HG02678 (cell line): Measurements from ENCODE around the gene CFAP54.
A peak's percentile ranks its signal among the peaks of the same experiment; 100 is the strongest.
"Not testable (repeated sequence)": the region's sequence is repeated elsewhere in the genome, so short reads cannot be mapped to it uniquely, and the experiment has no call there.

Source experiments
- ATAC-seq: cut with Tn5 transposase; IDR thresholded peaks from one replicate; pipeline ENCODE4 v1.9.1; 2021; ENCODE audit warnings: mild to moderate bottlenecking, moderate library complexity; ENCODE audit not compliant: unreplicated experiment

Gene CFAP54

GRCh38 chr12:96489392-96490056 is at the start of gene CFAP54:
Gene CFAP54 (plus strand): TSS chr12:96489577. CDS start chr12:96489610, 33 bp downstream.
- ATAC-seq, result peak; percentile 96

GRCh38 chr12:96441816-96442215 is 47.6 kb upstream of the CFAP54 start:
- ATAC-seq, result no peak

- no peak for ATAC-seq
Measured at GRCh38 chr12:96442906-96443305, 46.5 kb upstream of the CFAP54 start.

GRCh38 chr12:96444399-96444798 is 45.0 kb upstream of the CFAP54 start:
- no peak for ATAC-seq

- peak; percentile 87 for ATAC-seq
Measured at GRCh38 chr12:96445691-96446583, 43.4 kb upstream of the CFAP54 start.

GRCh38 chr12:96447256-96447655 is 42.1 kb upstream of the CFAP54 start:
- no peak for ATAC-seq

GRCh38 chr12:96448300-96448699 is 41.1 kb upstream of the CFAP54 start:
- no peak for ATAC-seq

- ATAC-seq, result no peak
Measured at GRCh38 chr12:96452261-96452922, 37.0 kb upstream of the CFAP54 start.

GRCh38 chr12:96454396-96454795 is 35.0 kb upstream of the CFAP54 start:
- no peak for ATAC-seq

- ATAC-seq, result peak; percentile 86
Measured at GRCh38 chr12:96456265-96456974, 33.0 kb upstream of the CFAP54 start.

GRCh38 chr12:96457191-96457930 is 32.0 kb upstream of the CFAP54 start:
- no peak for ATAC-seq

GRCh38 chr12:96459281-96459680 is 30.1 kb upstream of the CFAP54 start:
- not testable (repeated sequence) for ATAC-seq

- no peak for ATAC-seq
Measured at GRCh38 chr12:96462571-96463280, 26.7 kb upstream of the CFAP54 start.

- ATAC-seq, result no peak
Measured at GRCh38 chr12:96465896-96466295, 23.5 kb upstream of the CFAP54 start.

GRCh38 chr12:96466939-96467751 is 22.2 kb upstream of the CFAP54 start:
- no peak for ATAC-seq

GRCh38 chr12:96471368-96472050 is 17.9 kb upstream of the CFAP54 start:
- no peak for ATAC-seq

GRCh38 chr12:96472384-96472783 is 17.0 kb upstream of the CFAP54 start:
- no peak for ATAC-seq

GRCh38 chr12:96473394-96474093 is 15.8 kb upstream of the CFAP54 start:
- no peak for ATAC-seq
